ENCODE data around the gene ZFP36L2.
A peak's percentile ranks its signal among the peaks of the same experiment; 100 is the strongest.

The ZFP36L2 gene

GRCh38 chr2:43186321-43186678, 40.1 kb downstream of the ZFP36L2 start:
- Histone ChIP-seq H3K9ac (ENCODE audit: low read length) (peak overlapping the region; percentile 25), H3K9me3 (ENCODE audit: control insufficient read depth, low read length) (no peaks in the 10 kb centered on the region), H3K36me3 (ENCODE audit: control insufficient read depth, insufficient read depth, low read length) (no peaks in the 10 kb centered on the region), H3K4me1 (ENCODE audit: control insufficient read depth, insufficient read depth, low read length) (peaks cover 57% of the 10 kb centered on the region), H3K27me3 (ENCODE audit: control insufficient read depth, insufficient read depth, low read length) (no peaks in the 10 kb centered on the region), H3K4me3 (ENCODE audit: low read length) (no peak overlapping the region)

DNA sequence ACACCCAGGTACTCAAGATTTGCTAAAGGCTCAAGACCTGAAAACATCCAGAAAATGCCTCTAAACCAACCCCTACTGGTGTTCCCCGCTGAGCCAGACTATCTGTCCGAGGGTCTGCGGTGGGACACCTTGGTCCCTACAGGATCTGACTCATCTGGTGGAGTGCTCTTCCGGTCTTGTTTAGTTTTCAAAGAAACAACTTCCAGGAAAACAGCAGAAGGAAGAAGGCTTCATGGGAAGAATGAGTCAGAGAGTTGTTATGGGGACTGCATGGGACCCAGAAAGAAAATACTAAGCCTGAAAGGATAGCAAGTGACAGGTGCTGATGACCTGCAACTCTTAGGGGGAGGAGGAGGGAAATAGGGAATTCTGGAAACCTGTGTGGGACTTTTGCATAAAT, 41.3 kb downstream of the ZFP36L2 start:
- Histone ChIP-seq H3K36me3 (ENCODE audit: control insufficient read depth, insufficient read depth, low read length) (no peaks in the 10 kb centered on the region), H3K9me3 (ENCODE audit: control insufficient read depth, low read length) (no peaks in the 10 kb centered on the region), H3K27me3 (ENCODE audit: control insufficient read depth, insufficient read depth, low read length) (no peaks in the 10 kb centered on the region), H3K9ac (ENCODE audit: low read length) (no peak overlapping the region), H3K4me1 (ENCODE audit: control insufficient read depth, insufficient read depth, low read length) (peaks cover 60% of the 10 kb centered on the region), H3K4me3 (ENCODE audit: low read length) (no peak overlapping the region)

GRCh38 chr2:43184339-43184895, 42.0 kb downstream of the ZFP36L2 start:
- Histone ChIP-seq H3K36me3 (ENCODE audit: control insufficient read depth, insufficient read depth, low read length) (no peaks in the 10 kb centered on the region), H3K9ac (ENCODE audit: low read length) (no peak overlapping the region), H3K4me3 (ENCODE audit: low read length) (no peak overlapping the region), H3K9me3 (ENCODE audit: control insufficient read depth, low read length) (no peaks in the 10 kb centered on the region), H3K27me3 (ENCODE audit: control insufficient read depth, insufficient read depth, low read length) (no peaks in the 10 kb centered on the region), H3K4me1 (ENCODE audit: control insufficient read depth, insufficient read depth, low read length) (peaks cover 63% of the 10 kb centered on the region)

DNA sequence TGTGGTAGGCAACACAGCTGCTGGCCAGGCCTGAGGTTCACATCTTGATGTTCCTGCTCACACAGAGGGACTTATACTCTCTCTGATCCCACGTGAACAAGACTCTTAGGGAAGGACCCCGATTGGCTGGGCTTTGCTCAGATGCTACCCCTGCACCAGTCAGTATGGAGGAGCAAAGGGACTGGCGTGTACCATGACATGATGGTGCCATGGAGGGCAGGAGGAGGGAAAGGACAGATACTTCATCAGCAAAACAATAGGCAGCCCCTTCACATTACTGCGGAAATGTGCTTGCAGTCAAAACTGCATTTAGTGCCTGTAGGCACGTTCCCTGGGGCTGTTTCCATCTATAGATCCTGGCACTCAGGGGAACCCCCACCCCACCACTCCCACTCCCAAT, 42.7 kb downstream of the ZFP36L2 start:
- Histone ChIP-seq H3K27me3 (ENCODE audit: control insufficient read depth, insufficient read depth, low read length) (no peaks in the 10 kb centered on the region), H3K36me3 (ENCODE audit: control insufficient read depth, insufficient read depth, low read length) (no peaks in the 10 kb centered on the region), H3K9me3 (ENCODE audit: control insufficient read depth, low read length) (no peaks in the 10 kb centered on the region), H3K9ac (ENCODE audit: low read length) (no peak overlapping the region), H3K4me3 (ENCODE audit: low read length) (no peak overlapping the region), H3K4me1 (ENCODE audit: control insufficient read depth, insufficient read depth, low read length) (peaks cover 69% of the 10 kb centered on the region)

DNA sequence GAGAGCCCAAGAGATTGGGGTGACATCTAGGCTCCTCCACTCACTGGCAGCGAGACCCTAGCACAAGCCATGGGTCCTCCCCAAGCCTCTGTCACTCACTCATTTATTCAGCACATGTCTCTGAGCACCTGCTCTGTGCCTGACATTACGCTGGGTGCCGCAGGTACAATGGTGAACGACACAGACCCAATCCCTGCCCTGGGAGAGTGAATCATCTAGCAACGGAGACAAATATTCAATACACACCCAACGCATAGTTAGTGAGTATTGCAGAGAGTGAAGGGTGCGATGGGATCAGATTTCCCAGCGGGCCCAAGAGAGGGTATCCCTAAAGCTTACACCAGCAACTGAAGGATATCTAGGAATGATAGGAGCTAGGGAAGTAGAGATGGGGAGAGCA, 45.5 kb downstream of the ZFP36L2 start:
- no peaks in the 10 kb centered on the region for H3K9me3 ChIP-seq (ENCODE audit: control insufficient read depth, low read length)
- H3K27me3 ChIP-seq (ENCODE audit: control insufficient read depth, insufficient read depth, low read length), result no peaks in the 10 kb centered on the region
- no peak overlapping the region for H3K4me3 ChIP-seq (ENCODE audit: low read length)
- peak overlapping the region; percentile 25 for H3K9ac ChIP-seq (ENCODE audit: low read length)
- H3K4me1 ChIP-seq (ENCODE audit: control insufficient read depth, insufficient read depth, low read length), result peaks cover 80% of the 10 kb centered on the region
- H3K36me3 ChIP-seq (ENCODE audit: control insufficient read depth, insufficient read depth, low read length), result no peaks in the 10 kb centered on the region

DNA sequence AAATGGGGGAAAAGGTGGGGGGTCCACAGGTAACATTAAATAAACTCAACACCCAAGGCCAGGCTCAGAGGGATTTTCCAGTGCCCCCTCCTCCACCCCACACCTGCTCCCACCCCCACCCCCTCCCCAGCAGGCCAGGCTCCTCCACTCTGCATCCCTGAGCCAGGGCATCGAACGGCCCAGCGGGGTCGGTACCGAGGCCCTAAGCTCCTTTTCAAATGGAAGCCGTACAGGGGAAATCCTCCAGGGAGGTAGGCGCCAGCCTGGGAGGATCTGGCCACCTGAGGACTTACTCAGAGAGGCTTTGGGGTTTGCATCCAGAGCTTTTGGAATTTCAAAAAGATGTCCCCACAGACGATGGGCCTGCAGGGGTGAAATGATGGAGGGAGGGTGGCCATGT, 46.5 kb downstream of the ZFP36L2 start:
- Histone ChIP-seq H3K4me1 (ENCODE audit: control insufficient read depth, insufficient read depth, low read length) (peaks cover 77% of the 10 kb centered on the region), H3K4me3 (ENCODE audit: low read length) (no peak overlapping the region), H3K9ac (ENCODE audit: low read length) (no peak overlapping the region), H3K36me3 (ENCODE audit: control insufficient read depth, insufficient read depth, low read length) (no peaks in the 10 kb centered on the region), H3K9me3 (ENCODE audit: control insufficient read depth, low read length) (no peaks in the 10 kb centered on the region), H3K27me3 (ENCODE audit: control insufficient read depth, insufficient read depth, low read length) (no peaks in the 10 kb centered on the region)

GRCh38 chr2:43178602-43179542, 47.5 kb downstream of the ZFP36L2 start:
- Histone ChIP-seq H3K36me3 (ENCODE audit: control insufficient read depth, insufficient read depth, low read length) (no peaks in the 10 kb centered on the region), H3K4me3 (ENCODE audit: low read length) (no peak overlapping the region), H3K27me3 (ENCODE audit: control insufficient read depth, insufficient read depth, low read length) (no peaks in the 10 kb centered on the region), H3K9ac (ENCODE audit: low read length) (peak overlapping the region; percentile 59), H3K9me3 (ENCODE audit: control insufficient read depth, low read length) (no peaks in the 10 kb centered on the region), H3K4me1 (ENCODE audit: control insufficient read depth, insufficient read depth, low read length) (peaks cover 77% of the 10 kb centered on the region)

DNA sequence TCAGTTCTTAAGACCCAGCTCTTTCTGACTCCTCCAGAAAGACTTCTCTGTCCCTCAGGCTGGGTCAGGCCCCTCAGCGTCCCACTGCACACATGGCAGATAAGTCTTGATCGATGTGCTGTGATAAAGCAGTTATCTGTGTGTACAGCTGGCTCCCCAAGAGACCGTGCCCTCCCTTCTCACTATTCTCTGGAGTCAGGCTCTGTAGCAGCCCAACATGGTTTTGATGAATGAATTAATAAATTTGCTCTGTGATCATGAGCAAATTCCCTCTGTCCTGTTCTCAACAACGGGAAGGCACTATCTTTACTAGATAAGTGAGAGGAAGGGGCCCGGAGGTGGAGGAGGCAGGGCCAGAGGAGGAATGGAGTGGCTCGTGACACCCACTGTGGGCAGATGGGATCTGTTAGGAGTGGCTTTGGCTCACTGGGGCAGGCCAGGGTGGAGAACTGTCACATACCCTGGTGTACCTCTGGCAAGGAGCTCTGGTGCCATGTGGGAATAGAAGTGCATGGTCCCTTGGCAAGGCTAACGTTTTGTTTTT, 48.3 kb downstream of the ZFP36L2 start:
- Histone ChIP-seq H3K4me3 (ENCODE audit: low read length) (no peak overlapping the region), H3K9ac (ENCODE audit: low read length) (peak overlapping the region; percentile 59), H3K4me1 (ENCODE audit: control insufficient read depth, insufficient read depth, low read length) (peaks cover 73% of the 10 kb centered on the region), H3K36me3 (ENCODE audit: control insufficient read depth, insufficient read depth, low read length) (no peaks in the 10 kb centered on the region), H3K9me3 (ENCODE audit: control insufficient read depth, low read length) (no peaks in the 10 kb centered on the region), H3K27me3 (ENCODE audit: control insufficient read depth, insufficient read depth, low read length) (no peaks in the 10 kb centered on the region)

GRCh38 chr2:43176449-43176848, 50.0 kb downstream of the ZFP36L2 start:
- no peak overlapping the region for H3K9ac ChIP-seq (ENCODE audit: low read length)
- H3K36me3 ChIP-seq (ENCODE audit: control insufficient read depth, insufficient read depth, low read length), result no peaks in the 10 kb centered on the region
- no peaks in the 10 kb centered on the region for H3K9me3 ChIP-seq (ENCODE audit: control insufficient read depth, low read length)
- H3K4me3 ChIP-seq (ENCODE audit: low read length), result no peak overlapping the region
- no peaks in the 10 kb centered on the region for H3K27me3 ChIP-seq (ENCODE audit: control insufficient read depth, insufficient read depth, low read length)
- H3K4me1 ChIP-seq (ENCODE audit: control insufficient read depth, insufficient read depth, low read length), result peaks cover 69% of the 10 kb centered on the region

- no peaks in the 10 kb centered on the region for H3K9me3 ChIP-seq (ENCODE audit: control insufficient read depth, low read length)
- no peak overlapping the region for H3K4me3 ChIP-seq (ENCODE audit: low read length)
- no peak overlapping the region for H3K9ac ChIP-seq (ENCODE audit: low read length)
- no peaks in the 10 kb centered on the region for H3K27me3 ChIP-seq (ENCODE audit: control insufficient read depth, insufficient read depth, low read length)
- peaks cover 63% of the 10 kb centered on the region for H3K4me1 ChIP-seq (ENCODE audit: control insufficient read depth, insufficient read depth, low read length)
- no peaks in the 10 kb centered on the region for H3K36me3 ChIP-seq (ENCODE audit: control insufficient read depth, insufficient read depth, low read length)
Measured at GRCh38 chr2:43175876-43176275, 50.5 kb downstream of the ZFP36L2 start.

DNA sequence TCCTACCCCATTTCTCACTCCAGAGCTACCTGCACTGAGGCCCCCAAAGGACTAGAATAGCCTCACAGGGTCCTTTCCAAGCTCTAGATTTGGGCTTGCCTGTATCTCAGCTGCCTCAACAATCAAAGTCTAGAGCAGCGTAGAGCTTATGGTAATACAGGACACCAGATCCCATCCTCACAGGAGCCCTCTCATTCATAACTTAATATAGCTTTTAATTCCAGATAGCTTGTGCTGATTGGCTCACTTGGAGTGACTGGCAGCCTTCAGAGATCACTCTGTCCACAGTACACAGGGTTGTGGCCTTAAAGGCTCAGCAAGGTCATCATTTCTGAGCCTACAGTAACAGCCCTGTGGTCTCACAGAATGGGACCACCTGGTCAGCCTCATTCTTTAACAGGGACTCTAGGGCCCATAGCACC, 51.4 kb downstream of the ZFP36L2 start:
- H3K27me3 ChIP-seq (ENCODE audit: control insufficient read depth, insufficient read depth, low read length), result no peaks in the 10 kb centered on the region
- H3K9me3 ChIP-seq (ENCODE audit: control insufficient read depth, low read length), result no peaks in the 10 kb centered on the region
- H3K4me1 ChIP-seq (ENCODE audit: control insufficient read depth, insufficient read depth, low read length), result peaks cover 61% of the 10 kb centered on the region
- H3K9ac ChIP-seq (ENCODE audit: low read length), result peak overlapping the region; percentile 2
- no peak overlapping the region for H3K4me3 ChIP-seq (ENCODE audit: low read length)
- no peaks in the 10 kb centered on the region for H3K36me3 ChIP-seq (ENCODE audit: control insufficient read depth, insufficient read depth, low read length)

DNA sequence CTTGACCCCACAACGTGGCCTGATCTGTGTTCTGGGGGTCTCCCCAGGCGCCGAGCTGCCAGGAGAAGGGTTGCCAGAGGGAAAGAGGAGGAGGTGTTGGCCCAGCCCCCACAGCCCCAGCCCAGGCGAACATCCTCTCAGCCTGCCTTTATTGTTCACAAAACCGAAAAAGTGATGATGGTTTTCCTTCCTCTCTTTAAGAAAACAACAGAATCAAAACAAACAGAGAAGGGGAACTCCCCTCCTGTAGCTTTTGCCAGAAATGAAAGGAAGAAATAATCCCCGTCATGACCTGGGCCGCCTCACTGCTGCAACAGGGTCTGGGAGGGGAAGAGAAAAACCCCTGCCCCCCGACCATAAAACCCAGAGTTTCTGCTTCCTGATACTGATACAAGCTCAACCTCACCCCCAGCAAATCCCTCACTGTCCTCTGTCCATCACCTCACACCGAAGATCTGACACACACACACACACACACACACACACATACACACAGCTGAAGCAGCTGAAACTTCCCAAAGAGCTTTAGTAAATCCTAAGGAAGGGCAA, 52.0 kb downstream of the ZFP36L2 start:
- Histone ChIP-seq H3K4me1 (ENCODE audit: control insufficient read depth, insufficient read depth, low read length) (peaks cover 62% of the 10 kb centered on the region), H3K9ac (ENCODE audit: low read length) (peak overlapping the region; percentile 2), H3K27me3 (ENCODE audit: control insufficient read depth, insufficient read depth, low read length) (no peaks in the 10 kb centered on the region), H3K9me3 (ENCODE audit: control insufficient read depth, low read length) (no peaks in the 10 kb centered on the region), H3K36me3 (ENCODE audit: control insufficient read depth, insufficient read depth, low read length) (no peaks in the 10 kb centered on the region), H3K4me3 (ENCODE audit: low read length) (no peak overlapping the region)
